HG02870 (cell line): ENCODE data around the gene ANKRD13D.

Experiments used
- ATAC-seq: cut with Tn5 transposase; IDR thresholded peaks from one replicate; pipeline ENCODE4 v1.9.1; 2021; ENCODE audit warnings: mild to moderate bottlenecking, moderate library complexity; ENCODE audit not compliant: unreplicated experiment

The ANKRD13D gene

GRCh38 chr11:67273260-67273990 is 15.7 kb upstream of the ANKRD13D start:
- ATAC-seq, result no peak

- ATAC-seq, result no peak
Observed at GRCh38 chr11:67274768-67275605, 14.1 kb upstream of the ANKRD13D start.

GRCh38 chr11:67275606-67276409 is 13.3 kb upstream of the ANKRD13D start:
- ATAC-seq, result no peak

GRCh38 chr11:67276781-67277230 is 12.3 kb upstream of the ANKRD13D start:
- ATAC-seq, result no peak

GRCh38 chr11:67277231-67277961 is 11.7 kb upstream of the ANKRD13D start:
- ATAC-seq, result peak; percentile 71

GRCh38 chr11:67278135-67278938 is 10.8 kb upstream of the ANKRD13D start:
- ATAC-seq, result no peak

GRCh38 chr11:67278939-67279588 is 10.0 kb upstream of the ANKRD13D start:
- ATAC-seq, result no peak

- ATAC-seq, result no peak
Observed at GRCh38 chr11:67279589-67280340, 9.3 kb upstream of the ANKRD13D start.

GRCh38 chr11:67280341-67280787 is 8.7 kb upstream of the ANKRD13D start:
- ATAC-seq, result no peak

- no peak for ATAC-seq
Observed at GRCh38 chr11:67280788-67281551, 8.1 kb upstream of the ANKRD13D start.

- ATAC-seq, result no peak
Observed at GRCh38 chr11:67281552-67282150, 7.5 kb upstream of the ANKRD13D start.

- no peak for ATAC-seq
Observed at GRCh38 chr11:67282155-67282875, 6.8 kb upstream of the ANKRD13D start.

- ATAC-seq, result no peak
Observed at GRCh38 chr11:67282876-67283371, 6.2 kb upstream of the ANKRD13D start.

GRCh38 chr11:67283481-67283963 is 5.6 kb upstream of the ANKRD13D start:
- no peak for ATAC-seq

- no peak for ATAC-seq
Observed at GRCh38 chr11:67284811-67285540, 4.1 kb upstream of the ANKRD13D start.
